K562 (cell line): ENCODE results near the gene PPM1N. TPM values are rescaled to one million over a fixed set of nuclear protein-coding genes. Genes with fewer than 3 reads are reported as not detected.
A peak's percentile ranks its signal among the peaks of the same experiment; 100 is the strongest.

Source experiments
- AFF4 ChIP-seq: sonication (generic); formaldehyde crosslinking; IDR thresholded peaks from 2 replicates; pipeline ENCODE4 v1.8.0; 2023; ENCODE audit warnings: mild to moderate bottlenecking, missing genetic modification reagents
- CREB1 ChIP-seq, 2 experiments: sonication (generic) in 1 of 2; formaldehyde crosslinking in 1 of 2; IDR thresholded peaks; 2 replicates each; pipeline versions ENCODE4 v1.6.1 to v1.8.0; 2012 to 2022; ENCODE audit warnings: inconsistent platforms in 1 of 2, mild to moderate bottlenecking in 1 of 2, missing genetic modification reagents in 1 of 2, moderate library complexity in 1 of 2
- CREB3 ChIP-seq: fragments of 450-650 bp; conservative IDR thresholded peaks from 2 replicates; pipeline ENCODE4 v1.6.1; 2016; ENCODE audit warnings: missing genetic modification characterization, low read depth, mild to moderate bottlenecking, missing compliant biosample characterization, moderate library complexity
- E2F4 ChIP-seq: sonication (generic); formaldehyde crosslinking; IDR thresholded peaks from 2 replicates; pipeline ENCODE4 v1.8.0; 2022; ENCODE audit warnings: mild to moderate bottlenecking, low read depth, missing genetic modification reagents
- ELK1 ChIP-seq: sonication (generic); formaldehyde crosslinking; IDR thresholded peaks from 2 replicates; pipeline ENCODE4 v1.8.1; 2022; ENCODE audit warnings: missing genetic modification reagents
- FIP1L1 ChIP-seq: fragments of 200-400 bp; formaldehyde crosslinking; IDR thresholded peaks from 2 replicates; pipeline ENCODE4 v1.6.1; 2018; ENCODE audit warnings: mild to moderate bottlenecking, low read depth, low read length; ENCODE audit not compliant: poor library complexity, severe bottlenecking
- GATA2 ChIP-seq: sonication (generic); formaldehyde crosslinking; IDR thresholded peaks from 2 replicates; pipeline ENCODE4 v1.4.0; 2020; ENCODE audit warnings: mild to moderate bottlenecking, missing genetic modification reagents
- HNRNPL ChIP-seq: fragments of 200-400 bp; formaldehyde crosslinking; IDR thresholded peaks from 2 replicates; pipeline ENCODE4 v1.6.1; 2017; ENCODE audit warnings: low read depth, mild to moderate bottlenecking, low read length
- KDM2B ChIP-seq: fragments of 250-450 bp; sonication (Bioruptor Pico); IDR thresholded peaks from 2 replicates; pipeline ENCODE4 v1.8.0; 2021; ENCODE audit warnings: mild to moderate bottlenecking, moderate library complexity
- MCM7 ChIP-seq, 2 experiments: fragments of 450-650 bp; IDR thresholded peaks; 2 replicates each; pipeline ENCODE4 v1.6.1; 2016 to 2018
- MEIS2 ChIP-seq: fragments of 450-650 bp; IDR thresholded peaks from 2 replicates; pipeline ENCODE4 v1.6.1; 2014; ENCODE audit warnings: mild to moderate bottlenecking; ENCODE audit not compliant: partially characterized antibody
- MITF ChIP-seq: IDR thresholded peaks from 2 replicates; pipeline ENCODE4 v1.6.1; 2014; ENCODE audit warnings: antibody characterized with exemption
- NR1H2 ChIP-seq: sonication (generic); formaldehyde crosslinking; IDR thresholded peaks from 2 replicates; pipeline ENCODE4 v1.4.0; 2020; ENCODE audit warnings: mild to moderate bottlenecking, missing genetic modification reagents
- PHTF2 ChIP-seq: fragments of 250-450 bp; sonication (Bioruptor Pico); IDR thresholded peaks from 2 replicates; pipeline ENCODE4 v1.5.0; 2021; ENCODE audit warnings: mild to moderate bottlenecking
- PTBP1 ChIP-seq: fragments of 200-400 bp; formaldehyde crosslinking; IDR thresholded peaks from 2 replicates; pipeline ENCODE4 v1.6.1; 2017; ENCODE audit warnings: low read depth, low read length
- RBM39 ChIP-seq: fragments of 200-400 bp; formaldehyde crosslinking; optimal IDR thresholded peaks from 2 replicates; pipeline ENCODE3; 2018; ENCODE audit warnings: low read depth, low read length
- TFAM ChIP-seq: fragments of 250-450 bp; sonication (Bioruptor Pico); conservative IDR thresholded peaks from 2 replicates; pipeline ENCODE4 v1.5.0; 2021; ENCODE audit warnings: mild to moderate bottlenecking, moderate library complexity
- ZNF444 ChIP-seq: fragments of 250-450 bp; sonication (Bioruptor Pico); IDR thresholded peaks from 2 replicates; pipeline ENCODE4 v1.4.0; 2020; ENCODE audit warnings: mild to moderate bottlenecking, moderate library complexity
- ZNF668 ChIP-seq: fragments of 250-450 bp; sonication (Bioruptor Pico); IDR thresholded peaks from 2 replicates; pipeline ENCODE4 v1.8.0; 2022; ENCODE audit warnings: mild to moderate bottlenecking, inconsistent platforms
- polyA plus RNA-seq, 8 experiments: library from polyadenylated mRNA; depleted of rRNA in 4 of 8; stranded (reverse) in 5 of 8; unstranded in 3 of 8; fragments of >200 nt; fragmentation: Nextera tagmentation in 2 of 8; fragmentation: Illumina TruSeq in 1 of 8; extraction: Ambion mirVana in 2 of 8; extraction: Trizol in 1 of 8; gene quantifications; 2 replicates each; pipeline versions ENCODE4 v1.2.1 to v1.2.3, GENCODE V29; 2011 to 2014; ENCODE audit warnings: inconsistent platforms in 1 of 8, missing spikeins in 1 of 8
- total RNA-seq, 7 experiments: library from RNA; depleted of rRNA in 6 of 7; stranded (reverse); fragments of >200 nt in 6 of 7; fragmentation: Illumina TruSeq in 2 of 7; extraction: Trizol in 2 of 7; gene quantifications; 2 replicates each; pipeline versions ENCODE4 v1.2.1 to v1.2.3, GENCODE V29; 2011 to 2021; ENCODE audit warnings: low replicate concordance in 1 of 7

Gene PPM1N
- total and polyA plus RNA-seq, 9 of the 15 experiments (the other 6 are each of a cell fraction or from before 2014, with no cell fraction given) = 4.5 to 15.6 (median 8.7) TPM

- TF ChIP-seq CREB1 (IDR thresholded peaks at IDR 0.05) = no peak
- no peak for TF ChIP-seq CREB1 (CRISPR knock-in tag; IDR thresholded peaks at IDR 0.05)
- no peak for TF ChIP-seq ZNF668
- TF ChIP-seq RBM39 = no peak
- no peak for TF ChIP-seq AFF4 (CRISPR knock-in tag)
- no peak for TF ChIP-seq HNRNPL
- TF ChIP-seq PTBP1 = 0 out of 2 replicates have a peak, but pooled peaks have one; percentile 4
- TF ChIP-seq ELK1 (CRISPR knock-in tag) = no peak
- TF ChIP-seq FIP1L1 = no peak
- TF ChIP-seq PHTF2 (CRISPR knock-in tag) = no peak
- TF ChIP-seq KDM2B (CRISPR knock-in tag) = 0 out of 2 replicates have a peak, but pooled peaks have one; percentile 38
- no peak for TF ChIP-seq E2F4 (CRISPR knock-in tag)
- no peak for TF ChIP-seq NR1H2
- TF ChIP-seq GATA2 (CRISPR knock-in tag) = peak; percentile 62
- TF ChIP-seq MITF = no peak
- TF ChIP-seq ZNF444 (CRISPR knock-in tag) = no peak
- peak; percentile 36 for TF ChIP-seq MEIS2
- no peak for TF ChIP-seq MCM7 (IDR thresholded peaks at IDR 0.05)
- no peak for TF ChIP-seq TFAM (CRISPR knock-in tag)
- TF ChIP-seq CREB3 = no peak
Measured at GRCh38 chr19:45492627-45493470, 5.4 kb upstream of the PPM1N start (continued).
